RPMI8226 (cell line): Measurements from ENCODE around the gene ASTN2.
"Not testable (repeated sequence)": the region's sequence is repeated elsewhere in the genome, so short reads cannot be mapped to it uniquely, and the experiment has no call there.

Experiments
- DNase-seq: peaks from one replicate; pipeline ENCODE4 v3.0.0-alpha.2; 2015

The ASTN2 gene

GRCh38 chr9:116844621-116845020, 570.2 kb downstream of the ASTN2 start:
- no peak for DNase-seq

- no peak for DNase-seq
Measured at GRCh38 chr9:116843863-116844620, 570.8 kb downstream of the ASTN2 start.

DNA sequence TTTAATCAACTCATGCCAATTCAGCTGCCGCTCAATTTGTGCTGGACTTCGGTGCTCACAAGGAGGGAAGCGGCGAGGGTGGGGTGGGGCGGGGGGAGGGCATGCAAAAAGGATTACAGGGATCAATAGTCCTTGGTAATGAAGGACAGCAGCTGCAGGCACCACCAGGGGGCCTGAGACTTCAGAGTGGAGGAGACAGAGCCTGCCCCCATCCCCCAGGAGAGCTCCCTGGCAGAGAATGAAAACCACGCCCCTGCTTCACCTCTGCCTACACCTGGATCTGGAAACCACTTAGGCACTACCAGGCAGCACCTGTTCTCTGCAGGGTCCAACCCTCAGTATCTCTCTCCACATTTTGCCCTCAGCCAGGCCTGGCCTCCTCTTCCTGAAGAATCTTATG, 572.2 kb downstream of the ASTN2 start:
- no peak for DNase-seq

DNA sequence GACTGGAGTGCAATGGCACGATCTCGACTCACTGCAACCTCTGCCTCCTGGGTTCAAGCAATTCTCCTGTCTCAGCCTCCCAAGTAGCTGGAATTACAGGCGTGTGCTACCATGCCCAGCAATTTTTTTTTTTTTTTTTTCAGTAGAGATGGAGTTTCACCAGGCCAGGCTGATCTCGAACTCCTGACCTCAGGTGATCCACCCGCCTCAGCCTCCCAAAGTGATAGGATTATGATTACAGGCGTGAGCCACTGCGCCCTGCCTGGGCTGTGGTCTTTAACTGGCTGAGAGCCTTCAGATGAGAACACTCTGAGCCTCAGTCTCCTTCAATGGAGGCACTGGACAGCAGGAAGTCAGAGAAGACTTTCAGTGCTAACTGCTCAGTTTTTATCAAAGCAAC, 576.4 kb downstream of the ASTN2 start:
- DNase-seq: not testable (repeated sequence)

DNA sequence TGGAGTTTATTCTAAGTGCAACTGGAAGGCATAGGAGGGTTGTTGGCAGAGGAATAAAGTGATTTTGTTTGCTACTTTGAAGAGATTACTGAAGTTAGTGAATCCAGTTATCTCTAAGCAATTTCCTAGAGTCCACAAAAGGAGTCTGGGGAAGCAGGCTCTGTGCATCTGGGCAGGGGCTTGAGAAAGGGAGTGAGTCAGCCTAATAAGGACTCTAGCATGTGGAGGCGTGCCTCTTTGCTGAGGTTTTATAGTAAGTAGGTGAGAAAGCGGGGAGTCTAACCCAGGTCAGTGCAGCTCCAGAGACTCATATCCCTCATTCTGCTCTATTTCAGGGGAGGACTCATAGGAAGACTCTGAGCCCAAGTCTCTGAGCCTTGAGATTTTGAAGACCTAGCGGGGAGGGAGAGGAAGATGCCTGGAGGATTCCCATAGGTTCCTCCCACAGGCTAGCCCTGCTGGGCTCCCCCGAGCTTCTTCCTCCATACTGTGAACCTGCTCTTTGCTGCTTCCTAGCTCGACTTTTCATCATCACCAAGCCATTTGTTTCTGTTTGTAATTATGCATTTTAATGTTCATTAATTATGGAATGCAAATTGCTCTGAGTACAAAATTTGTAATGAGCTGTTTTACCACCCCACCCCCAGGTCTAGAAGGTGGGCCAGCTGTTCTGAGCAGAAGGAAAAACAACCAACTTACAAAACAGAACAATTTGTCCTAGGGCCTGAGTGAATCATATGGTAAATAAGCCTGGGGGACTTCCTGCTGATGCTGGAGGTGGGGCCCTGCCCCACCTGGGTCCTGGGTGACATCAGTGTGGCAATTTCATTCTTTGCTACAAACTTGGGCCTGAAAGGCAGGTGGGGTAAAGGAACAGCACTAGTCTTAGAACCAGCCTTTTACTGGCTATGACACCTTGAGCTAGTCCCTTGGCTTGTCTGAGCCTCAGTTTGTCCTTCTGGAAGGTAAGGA, 577.6 kb downstream of the ASTN2 start:
- no peak for DNase-seq

DNA sequence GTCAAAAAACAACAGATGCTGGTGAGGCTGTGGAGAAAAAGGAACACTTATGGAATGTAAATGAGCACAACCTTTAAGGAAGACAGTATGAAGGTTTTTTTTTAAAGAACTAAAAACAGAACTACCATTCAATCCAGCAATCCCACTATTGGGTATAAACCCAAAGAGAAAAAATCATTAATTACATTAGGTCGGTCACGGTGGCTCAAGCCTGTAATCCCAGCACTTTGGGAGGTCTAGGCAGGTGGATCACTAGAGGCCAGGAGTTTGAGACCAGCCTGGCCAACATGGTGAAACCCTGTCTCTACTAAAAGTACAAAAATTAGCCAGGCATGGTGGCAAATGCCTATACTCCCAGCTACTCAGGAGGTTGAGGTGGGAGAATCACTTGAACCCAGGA, 584.5 kb downstream of the ASTN2 start:
- not testable (repeated sequence) for DNase-seq

- DNase-seq: no peak
Measured at GRCh38 chr9:116821633-116822229, 593.1 kb downstream of the ASTN2 start.

GRCh38 chr9:116819116-116819515, 595.7 kb downstream of the ASTN2 start:
- DNase-seq: no peak

GRCh38 chr9:116817762-116818161, 597.1 kb downstream of the ASTN2 start:
- DNase-seq: no peak

GRCh38 chr9:116816484-116816883, 598.4 kb downstream of the ASTN2 start:
- DNase-seq: no peak

DNA sequence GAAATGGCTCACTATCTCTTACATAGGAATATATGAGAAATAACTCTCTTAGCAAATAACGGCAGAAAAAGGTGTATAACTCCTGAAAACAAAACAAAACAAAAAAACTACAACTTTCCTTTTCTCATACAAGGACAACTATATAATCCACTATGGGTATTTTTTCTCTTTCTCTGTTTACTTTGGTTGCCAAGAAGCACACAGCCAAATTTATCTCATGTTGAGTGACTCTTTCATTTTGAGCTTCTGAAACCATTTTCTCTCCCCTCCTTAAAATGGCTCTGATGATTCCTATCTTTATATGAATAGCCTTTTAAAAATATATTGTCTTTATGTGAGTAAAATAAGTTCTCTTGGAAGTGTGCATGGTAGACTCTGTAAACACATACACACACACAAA, 599.0 kb downstream of the ASTN2 start:
- no peak for DNase-seq

DNA sequence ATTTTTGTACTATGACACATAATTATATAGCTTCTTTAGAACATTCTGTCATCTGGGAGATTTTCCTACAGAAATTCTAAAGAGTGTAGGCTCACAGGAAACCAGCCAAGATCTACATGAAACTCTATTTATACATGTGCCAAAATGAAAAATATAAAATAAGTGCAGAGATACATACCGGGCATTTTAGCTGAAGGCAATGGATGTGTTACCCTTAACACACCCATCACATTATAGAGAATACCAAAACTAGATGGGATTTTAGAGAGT, 601.9 kb downstream of the ASTN2 start:
- no peak for DNase-seq

DNA sequence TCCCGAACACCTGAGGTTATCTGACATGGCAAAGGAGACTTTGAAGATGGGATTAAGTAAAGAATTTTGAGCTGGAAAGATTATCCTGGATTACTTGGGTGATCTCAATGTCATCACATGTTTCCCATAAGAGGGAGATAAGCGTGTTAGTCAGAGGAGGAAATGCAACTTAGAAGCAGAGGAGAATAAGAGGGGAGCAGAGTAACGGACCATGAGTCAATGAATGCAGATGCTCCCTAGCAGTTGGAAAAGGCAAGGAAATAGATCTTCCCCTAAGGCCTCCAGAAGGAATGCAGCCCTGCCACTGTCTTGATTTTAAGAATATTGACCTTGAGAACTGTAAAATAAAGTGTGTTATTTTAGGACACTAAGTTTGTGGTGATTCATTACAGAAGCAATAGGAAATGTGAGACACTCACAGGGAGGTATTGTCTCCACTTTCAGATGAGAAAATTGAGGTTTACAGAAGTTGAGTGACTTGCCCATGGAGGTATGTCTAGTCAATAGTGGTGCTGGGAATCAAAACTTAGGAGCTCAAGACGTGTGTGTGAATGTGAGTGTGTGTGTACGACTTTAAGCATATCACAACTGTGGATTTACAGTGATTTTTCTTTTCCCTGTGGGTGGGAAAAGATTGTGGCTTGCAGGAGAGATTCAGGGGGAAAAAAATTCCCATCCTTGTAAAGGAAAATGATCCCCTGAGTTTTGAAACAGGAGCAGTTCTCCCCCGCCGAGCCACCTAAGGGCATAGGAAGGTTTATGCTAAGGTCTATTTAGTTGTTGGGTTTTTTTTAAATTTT, 602.4 kb downstream of the ASTN2 start:
- no peak for DNase-seq

DNA sequence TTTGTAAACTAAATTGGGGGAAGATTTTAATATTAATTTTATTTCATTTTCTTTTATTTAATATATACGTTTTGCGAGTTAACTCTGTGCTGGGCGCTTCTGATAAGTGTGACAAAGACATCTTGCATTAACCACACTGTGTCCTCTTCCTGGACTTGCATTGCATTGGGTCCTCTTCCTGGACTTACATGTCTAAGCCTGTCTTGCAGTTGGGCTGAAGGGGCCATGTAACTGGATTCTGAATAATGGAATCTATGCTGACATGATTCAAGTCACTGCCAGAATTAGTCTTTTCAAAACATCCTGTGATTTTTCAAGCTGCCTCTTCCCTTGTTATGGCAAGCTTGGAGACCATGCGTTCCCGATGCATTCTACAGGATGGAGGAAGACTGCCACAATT, 605.2 kb downstream of the ASTN2 start:
- no peak for DNase-seq

- DNase-seq: peak; percentile 6
Measured at GRCh38 chr9:116806075-116806474, 608.8 kb downstream of the ASTN2 start.

GRCh38 chr9:116800885-116801284, 614.0 kb downstream of the ASTN2 start:
- no peak for DNase-seq

- DNase-seq: no peak
Measured at GRCh38 chr9:116800074-116800473, 614.8 kb downstream of the ASTN2 start.

DNA sequence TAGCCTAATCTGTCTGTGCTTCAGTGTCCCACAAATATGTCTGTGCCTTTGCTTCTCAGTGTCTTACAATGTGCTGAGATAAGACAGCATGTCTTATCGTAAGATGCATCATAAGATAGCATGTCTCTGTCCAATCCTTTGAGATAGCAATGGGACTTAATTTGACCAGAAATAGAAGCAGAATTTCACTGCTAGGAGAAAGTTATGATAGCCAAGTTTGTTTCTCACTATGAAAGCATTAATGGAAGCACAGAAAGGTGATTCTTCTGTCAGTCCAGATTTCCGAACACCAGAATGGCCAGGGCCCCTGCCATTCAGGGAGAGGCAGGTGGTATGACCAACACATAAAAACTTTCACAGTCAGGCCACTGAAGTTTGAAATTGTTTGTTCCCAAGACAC, 616.3 kb downstream of the ASTN2 start:
- no peak for DNase-seq

DNA sequence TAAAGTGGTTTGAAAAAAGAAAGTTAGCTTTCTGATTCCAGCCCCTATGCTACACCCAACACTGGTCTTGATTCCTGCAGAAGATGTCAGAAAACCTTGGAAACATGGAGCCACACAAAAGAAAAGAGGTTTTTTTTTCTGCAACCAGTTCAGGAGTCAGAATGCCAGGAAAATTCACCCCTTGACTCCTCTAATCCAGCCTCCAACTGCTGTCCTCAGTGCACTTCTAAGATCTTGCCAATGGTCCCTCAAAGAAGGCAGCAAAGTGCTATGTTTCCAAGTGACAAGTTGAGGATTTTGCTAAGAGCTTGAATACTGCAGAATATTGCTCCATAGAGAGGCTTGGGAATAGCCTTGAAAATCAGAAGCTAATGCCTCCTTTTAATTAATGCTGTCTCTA, 617.6 kb downstream of the ASTN2 start:
- DNase-seq: no peak

DNA sequence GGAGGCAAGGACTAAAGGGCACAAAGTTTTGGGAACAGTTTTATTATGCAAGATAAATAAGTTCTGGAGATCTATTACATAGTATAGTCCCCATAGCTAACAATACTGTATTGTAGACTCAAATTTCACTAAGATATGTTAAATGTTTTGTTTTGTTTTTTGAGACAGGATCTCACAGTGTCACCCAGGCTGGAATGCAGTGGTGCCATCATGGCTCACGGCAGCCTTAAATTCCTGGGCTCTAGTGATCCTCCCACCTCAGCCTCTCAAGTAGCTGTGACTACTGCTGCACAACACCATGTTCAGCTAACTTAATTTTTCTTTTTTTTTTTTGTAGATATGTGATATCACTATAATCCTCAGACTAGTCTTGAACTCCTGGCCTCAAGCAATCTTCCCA, 618.2 kb downstream of the ASTN2 start:
- no peak for DNase-seq

DNA sequence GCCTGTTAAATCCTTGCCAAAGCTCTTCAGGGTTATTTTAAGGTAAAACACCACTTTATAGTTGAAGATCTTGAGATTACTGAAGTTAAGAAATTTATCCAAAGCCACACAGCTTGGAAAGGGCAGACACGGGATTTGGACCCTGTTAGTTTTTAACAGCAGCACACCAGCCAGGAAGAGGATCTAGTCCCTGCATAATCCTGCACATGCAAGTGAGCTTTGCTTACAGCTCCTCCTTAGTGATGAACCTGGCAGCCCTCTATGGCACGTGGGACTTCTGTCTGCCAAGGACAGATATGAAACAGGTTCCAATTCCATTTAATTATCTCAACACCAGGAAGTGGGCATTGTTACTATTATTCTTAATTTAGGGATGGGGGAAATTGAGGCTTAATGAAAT, 619.0 kb downstream of the ASTN2 start:
- no peak for DNase-seq

DNA sequence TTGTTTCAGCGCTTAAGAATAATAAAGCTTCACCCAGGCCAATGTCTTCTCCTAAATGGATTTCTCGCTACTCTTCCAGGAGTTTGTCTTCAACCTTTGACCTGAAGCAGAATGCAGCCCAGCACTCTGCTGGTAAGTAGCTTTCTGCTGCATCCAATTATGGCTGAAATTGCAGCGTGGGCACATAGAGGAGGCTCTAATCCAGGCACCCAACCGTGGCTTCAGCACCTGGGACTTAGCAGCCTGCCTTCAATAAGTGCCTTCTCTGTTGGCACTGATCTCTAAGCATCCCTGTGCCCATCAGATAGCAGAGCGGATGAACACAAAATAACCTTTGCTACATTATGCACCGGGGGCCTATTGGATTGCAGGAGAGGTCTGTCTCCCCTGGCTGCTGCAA, 622.6 kb downstream of the ASTN2 start:
- DNase-seq: no peak

GRCh38 chr9:116791326-116791725, 623.5 kb downstream of the ASTN2 start:
- DNase-seq: peak; percentile 3
